Panc1 (cell line): ENCODE results near the gene SEMA4F. TPM values are rescaled to one million over a fixed set of nuclear protein-coding genes. Genes with fewer than 3 reads are reported as not detected.

Experiments used
- ATAC-seq: fragments of 200-7000 bp; cut with Tn5 transposase; 2 replicates; pipeline ENCODE4 v1.9.1; 2020; ENCODE audit warnings: mild to moderate bottlenecking, moderate library complexity
- BruUV-seq: library from RNA; stranded (reverse); fragments of 400-500 nt; replicated peaks from 2 replicates; lab custom pipeline; 2021; lab: Mats Ljungman, UMichigan
- CTCF ChIA-PET: fragments of 300-600 bp; sonication (Branson Sonifier 250); formaldehyde crosslinking; loops from one replicate; lab custom pipeline; 2022; ENCODE audit warnings: antibody characterized with exemption; lab: Charles Lee
- POLR2A ChIA-PET: fragments of 300-600 bp; sonication (Branson Sonifier 250); formaldehyde crosslinking; loops from one replicate; lab custom pipeline; 2022; ENCODE audit warnings: antibody characterized with exemption; lab: Charles Lee
- DNase-seq: peaks from one replicate; pipeline ENCODE4 v3.0.0-alpha.2; 2010; ENCODE audit warnings: low read depth, low spot score
- H3K27ac ChIP-seq: 2 replicates; pipeline ENCODE4 v1.5.1; 2011; ENCODE audit warnings: mild to moderate bottlenecking, low read length, inconsistent platforms
- H3K27me3 ChIP-seq: fragments of 200-500 bp; sonication (Bioruptor generic); 2 replicates; pipeline ENCODE4 v1.6.0; 2014; ENCODE audit warnings: low read length, inconsistent platforms; ENCODE audit not compliant: control insufficient read depth, insufficient read depth
- H3K36me3 ChIP-seq: fragments of 200-500 bp; sonication (Bioruptor generic); 2 replicates; pipeline ENCODE4 v1.5.1; 2014; ENCODE audit warnings: inconsistent platforms, mild to moderate bottlenecking, low read length, moderate library complexity; ENCODE audit not compliant: control insufficient read depth, insufficient read depth
- H3K4me1 ChIP-seq: 2 replicates; pipeline ENCODE4 v1.5.1; 2011; ENCODE audit warnings: inconsistent platforms, mild to moderate bottlenecking, low read length, moderate library complexity; ENCODE audit not compliant: control insufficient read depth, insufficient read depth
- H3K4me3 ChIP-seq, 2 experiments: 2 replicates each; pipeline ENCODE4 v1.5.1; 2011 to 2012; ENCODE audit warnings: low read depth in 2 of 2, low read length in 2 of 2, mild to moderate bottlenecking in 2 of 2, inconsistent platforms in 1 of 2, moderate library complexity in 1 of 2
- H3K9me3 ChIP-seq: fragments of 200-500 bp; sonication (Bioruptor generic); 2 replicates; pipeline ENCODE4 v1.5.1; 2014; ENCODE audit warnings: low read depth, mild to moderate bottlenecking, inconsistent platforms, low read length, moderate library complexity; ENCODE audit not compliant: control insufficient read depth, insufficient read depth
- CTCF ChIP-seq: fragments of 450-650 bp; IDR thresholded peaks from 2 replicates; pipeline ENCODE4 v1.5.1; 2017; ENCODE audit warnings: mild to moderate bottlenecking
- POLR2AphosphoS5 ChIP-seq: IDR thresholded peaks from 2 replicates; pipeline ENCODE4 v1.6.1; 2012; ENCODE audit warnings: mild to moderate bottlenecking, low read depth, low read length, moderate library complexity
- REST ChIP-seq, 2 experiments: IDR thresholded peaks; 2 replicates each; pipeline ENCODE4 v1.6.1; 2011 to 2012; ENCODE audit warnings: low read depth in 2 of 2, control low read depth in 1 of 2, low read length in 1 of 2, mild to moderate bottlenecking in 1 of 2, moderate library complexity in 1 of 2; ENCODE audit not compliant: insufficient read depth in 1 of 2
- SIN3A ChIP-seq: IDR thresholded peaks from 2 replicates; pipeline ENCODE4 v1.6.1; 2012; ENCODE audit warnings: low read depth, mild to moderate bottlenecking, low read length, moderate library complexity, borderline replicate concordance; ENCODE audit not compliant: insufficient read depth
- TCF7L2 ChIP-seq: IDR thresholded peaks from 2 replicates; pipeline ENCODE4 v1.6.1; 2011; ENCODE audit warnings: mild to moderate bottlenecking, low read depth, low read length, inconsistent platforms
- in situ Hi-C: cut with HindIII; loops from 2 replicates; pipeline ENCODE4 v1.10.0; 2016; ENCODE audit warnings: low sequenced_read_pairs, low pct_unique_long_range_greater_than_20kb
- intact Hi-C: fragments of 100-400 bp; cut with micrococcal nuclease; formaldehyde crosslinking; loops from one replicate; pipeline ENCODE4 v1.10.0; 2022; ENCODE audit not compliant: unreplicated experiment
- total RNA-seq: library from RNA; stranded (reverse); gene quantifications from one replicate; pipeline ENCODE4 v1.2.1, GENCODE V29; 2021; ENCODE audit not compliant: unreplicated experiment

The SEMA4F gene
- total RNA-seq, 1 experiment from 2014 or later: 13.3 TPM

GRCh38 chr2:74712223-74713053 is 58.4 kb downstream of the SEMA4F start:
- no TSS peak for BruUV-seq
- H3K27ac ChIP-seq: no peak overlapping the region
- H3K27me3 ChIP-seq: peaks cover 11% of the 10 kb centered on the region
- DNase-seq (no peak), ATAC-seq (no peak)
- TF ChIP-seq TCF7L2: no peak
- H3K4me3 ChIP-seq: no peak overlapping the region
- POLR2A ChIA-PET: no interaction called here
- intact Hi-C loops: no loop called here
- peaks cover 3% of the 10 kb centered on the region; the same call in 1 of the 2 replicates for H3K4me1 ChIP-seq
- H3K9me3 ChIP-seq: no peaks in the 10 kb centered on the region
- in situ Hi-C loops: no loop called here
- CTCF ChIA-PET: interaction anchor here (1.0 to 1.6 kb wide), 2 partner anchors 163 to 164 kb away, joined by 3 to 4 read pairs; no protein-coding TSS in a partner anchor
- H3K36me3 ChIP-seq: no peaks in the 10 kb centered on the region

- POLR2A ChIA-PET: no interaction called here
Measured at GRCh38 chr2:74714691-74715080, 60.6 kb downstream of the SEMA4F start.

More at GRCh38 chr2:74714691-74715080, 60.6 kb downstream of the SEMA4F start:
- no peak overlapping the region for H3K27ac ChIP-seq
- CTCF ChIA-PET: interaction anchor here (0.8 to 1.1 kb wide), 2 partner anchors 14 to 163 kb away, joined by 3 to 11 read pairs; no protein-coding TSS in a partner anchor
- ATAC-seq (no peak), DNase-seq (no peak)
- intact Hi-C loops: loop anchor here (1.0 kb wide), 1 partner anchor 162 kb away; no protein-coding TSS in a partner anchor
- in situ Hi-C loops: no loop called here
- H3K27me3 ChIP-seq: peaks cover 20% of the 10 kb centered on the region
- peaks cover 3% of the 10 kb centered on the region; the same call in 1 of the 2 replicates for H3K4me1 ChIP-seq
- BruUV-seq: no TSS peak
- no peaks in the 10 kb centered on the region for H3K9me3 ChIP-seq
- peak overlapping the region in 1 of 2 experiments; percentile 53; a peak in 2 of 4 replicates for H3K4me3 ChIP-seq
- TF ChIP-seq REST (IDR thresholded peaks at IDR 0.05; ENCODE audit: insufficient read depth in 1 of 2, low read depth in 2 of 2, low read length in 1 of 2) (no peak), POLR2AphosphoS5 (no peak), CTCF (no peak), SIN3A (no peak), TCF7L2 (no peak)
- H3K36me3 ChIP-seq: no peaks in the 10 kb centered on the region
